OCI-M1 (cell line): ENCODE data around the gene RTN1.

ENCODE experiments used
- DNase-seq: peaks from one replicate; lab custom pipeline; 2025; lab: John Stamatoyannopoulos, UW

RTN1 gene

GRCh38 chr14:59547310-59547709, 323.3 kb downstream of the RTN1 start:
- no peak for DNase-seq
